Measurements from ENCODE around the gene CCDC93.

The CCDC93 gene

DNA sequence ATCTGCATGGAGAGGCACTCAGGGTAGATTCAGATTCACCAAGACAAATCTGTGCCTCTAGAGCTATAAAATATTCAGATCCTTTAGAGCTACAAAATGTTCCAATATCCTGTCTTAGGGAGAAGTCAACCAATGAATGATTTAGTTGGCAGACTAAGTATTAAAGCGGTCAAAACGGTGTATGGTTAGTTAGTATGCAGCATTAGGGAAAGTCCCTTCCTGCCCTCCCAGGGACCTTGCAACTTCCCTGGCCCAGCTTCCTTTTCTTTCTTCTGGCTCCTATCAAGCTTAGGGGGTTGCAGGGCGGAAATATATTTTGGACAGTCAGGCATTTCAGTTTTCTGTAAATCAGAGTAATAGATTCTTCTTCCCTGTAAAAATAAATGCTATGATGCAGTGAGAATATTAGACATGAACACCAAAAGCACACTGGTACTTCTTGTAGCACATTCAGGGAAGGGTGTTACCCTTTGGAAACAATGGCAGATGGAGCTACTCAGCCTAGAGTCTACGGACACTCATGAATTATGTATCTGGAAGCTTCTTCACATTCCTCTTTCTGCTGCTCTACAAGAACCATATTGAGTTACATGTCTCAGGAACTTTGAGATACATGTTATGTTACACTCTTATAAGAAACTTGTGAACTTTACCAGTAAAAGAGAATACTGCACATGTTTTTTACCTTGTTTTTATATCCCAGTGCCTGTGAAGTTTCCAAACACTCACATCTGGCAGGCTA is 45.7 kb downstream of the CCDC93 start:
- Histone ChIP-seq H3K23ac (ENCODE audit: low read length) (no peak overlapping the region), H3K56ac (ENCODE audit: low read length) (no peak overlapping the region), H3K4ac (ENCODE audit: low read depth, low read length) (no peak overlapping the region), H2AK5ac (ENCODE audit: low read length) (no peak overlapping the region), H3K27ac (ENCODE audit: low read depth, low read length) (no peak overlapping the region), H3K4me1 (ENCODE audit: control insufficient read depth, low read depth, low read length) (no peaks in the 10 kb centered on the region), H2BK120ac (ENCODE audit: low read depth, low read length) (no peak overlapping the region), H4K5ac (ENCODE audit: low read length) (no peak overlapping the region), H2BK5ac (ENCODE audit: low read length) (no peak overlapping the region), H3K9ac (ENCODE audit: low read length) (no peak overlapping the region), H3K18ac (ENCODE audit: low read length) (no peak overlapping the region), H3K4me3 (ENCODE audit: low read length) (no peak overlapping the region), H2BK15ac (replicated peaks; ENCODE audit: low read depth) (no peak overlapping the region), H3K27me3 (ENCODE audit: insufficient read depth, low read length, poor library complexity) (no peaks in the 10 kb centered on the region), H3K36me3 (ENCODE audit: control insufficient read depth, insufficient read depth, low read length) (no peaks in the 10 kb centered on the region), H3K4me2 (ENCODE audit: low read length) (no peak overlapping the region), H4K8ac (ENCODE audit: low read depth, low read length) (no peak overlapping the region), H3K79me1 (ENCODE audit: low read length) (no peaks in the 10 kb centered on the region), H3K79me2 (ENCODE audit: control insufficient read depth, insufficient read depth, low read length) (no peaks in the 10 kb centered on the region)
- no CpG with 5 or more reads among the region's 4 CpGs for WGBS (ENCODE audit: extremely low coverage, insufficient coverage, low lambda C conversion rate)
- DNase-seq = no peak

DNA sequence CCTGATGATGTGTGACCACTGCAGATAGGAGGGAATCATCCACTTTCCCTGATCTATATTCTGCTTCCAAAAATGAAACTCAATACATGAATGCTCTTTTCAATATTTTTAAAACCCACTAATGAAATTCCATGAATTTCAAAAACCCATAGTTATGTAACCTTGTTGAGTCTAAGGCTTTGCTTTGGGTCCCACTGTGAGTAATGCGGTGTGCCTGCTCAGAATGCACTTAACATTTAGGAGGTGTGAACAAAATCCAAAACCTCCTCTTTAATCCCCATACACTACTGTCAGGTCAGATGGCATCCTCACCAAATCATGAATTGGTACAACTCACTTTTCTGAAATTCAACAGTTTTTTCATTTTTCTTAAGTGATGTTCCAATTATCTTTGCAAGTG is 50.4 kb downstream of the CCDC93 start:
- no peak overlapping the region for H3K4me3 ChIP-seq (ENCODE audit: low read length)
- no peak overlapping the region for H2BK15ac ChIP-seq (replicated peaks; ENCODE audit: low read depth)
- no peak overlapping the region for H3K27ac ChIP-seq (ENCODE audit: low read depth, low read length)
- no peak overlapping the region for H3K9ac ChIP-seq (ENCODE audit: low read length)
- H3K23ac ChIP-seq (ENCODE audit: low read length) = no peak overlapping the region
- H3K18ac ChIP-seq (ENCODE audit: low read length) = no peak overlapping the region
- no peak overlapping the region for H2BK120ac ChIP-seq (ENCODE audit: low read depth, low read length)
- no peak overlapping the region for H2BK5ac ChIP-seq (ENCODE audit: low read length)
- no peaks in the 10 kb centered on the region for H3K36me3 ChIP-seq (ENCODE audit: control insufficient read depth, insufficient read depth, low read length)
- H3K56ac ChIP-seq (ENCODE audit: low read length) = no peak overlapping the region
- H3K4ac ChIP-seq (ENCODE audit: low read depth, low read length) = no peak overlapping the region
- no peak overlapping the region for H3K4me2 ChIP-seq (ENCODE audit: low read length)
- H4K8ac ChIP-seq (ENCODE audit: low read depth, low read length) = no peak overlapping the region
- no peak for DNase-seq
- H3K79me2 ChIP-seq (ENCODE audit: control insufficient read depth, insufficient read depth, low read length) = no peaks in the 10 kb centered on the region
- H3K4me1 ChIP-seq (ENCODE audit: control insufficient read depth, low read depth, low read length) = no peaks in the 10 kb centered on the region
- WGBS (ENCODE audit: extremely low coverage, insufficient coverage, low lambda C conversion rate) = no CpG with 5 or more reads among the region's 1 CpG
- no peak overlapping the region for H2AK5ac ChIP-seq (ENCODE audit: low read length)
- no peak overlapping the region for H4K5ac ChIP-seq (ENCODE audit: low read length)
- H3K27me3 ChIP-seq (ENCODE audit: insufficient read depth, low read length, poor library complexity) = no peaks in the 10 kb centered on the region
- H3K79me1 ChIP-seq (ENCODE audit: low read length) = no peaks in the 10 kb centered on the region

DNA sequence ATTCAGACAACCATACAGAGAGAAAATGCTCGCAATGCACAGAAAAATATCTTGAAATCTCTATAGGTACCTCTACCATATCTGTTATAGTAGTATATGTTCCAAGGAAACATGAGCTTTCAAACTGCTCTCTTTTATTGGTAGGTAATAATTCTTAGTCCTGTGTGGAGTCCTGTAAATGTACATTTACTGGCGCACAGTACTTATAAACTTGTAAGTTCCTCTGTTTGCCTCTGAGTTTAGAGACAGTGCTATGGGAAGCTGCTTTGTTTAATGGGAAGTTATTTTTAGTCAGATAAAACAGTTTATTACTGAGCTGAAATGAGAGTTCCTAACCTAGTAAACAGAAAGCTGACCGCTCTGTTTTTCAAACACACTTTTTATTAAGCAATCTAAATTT is 52.7 kb downstream of the CCDC93 start:
- Histone ChIP-seq H2BK5ac (ENCODE audit: low read length) (no peak overlapping the region), H3K56ac (ENCODE audit: low read length) (no peak overlapping the region), H3K4me3 (ENCODE audit: low read length) (no peak overlapping the region), H3K27ac (ENCODE audit: low read depth, low read length) (no peak overlapping the region), H2BK120ac (ENCODE audit: low read depth, low read length) (no peak overlapping the region), H3K36me3 (ENCODE audit: control insufficient read depth, insufficient read depth, low read length) (no peaks in the 10 kb centered on the region), H3K23ac (ENCODE audit: low read length) (no peak overlapping the region), H3K4ac (ENCODE audit: low read depth, low read length) (no peak overlapping the region), H3K79me2 (ENCODE audit: control insufficient read depth, insufficient read depth, low read length) (no peaks in the 10 kb centered on the region), H4K8ac (ENCODE audit: low read depth, low read length) (no peak overlapping the region), H2AK5ac (ENCODE audit: low read length) (no peak overlapping the region), H2BK15ac (replicated peaks; ENCODE audit: low read depth) (no peak overlapping the region), H3K27me3 (ENCODE audit: insufficient read depth, low read length, poor library complexity) (no peaks in the 10 kb centered on the region), H3K79me1 (ENCODE audit: low read length) (no peaks in the 10 kb centered on the region), H3K18ac (ENCODE audit: low read length) (no peak overlapping the region), H3K4me1 (ENCODE audit: control insufficient read depth, low read depth, low read length) (no peaks in the 10 kb centered on the region), H4K5ac (ENCODE audit: low read length) (no peak overlapping the region), H3K9ac (ENCODE audit: low read length) (no peak overlapping the region), H3K4me2 (ENCODE audit: low read length) (no peak overlapping the region)
- no CpG with 5 or more reads among the region's 3 CpGs for WGBS (ENCODE audit: extremely low coverage, insufficient coverage, low lambda C conversion rate)
- DNase-seq = no peak

DNA sequence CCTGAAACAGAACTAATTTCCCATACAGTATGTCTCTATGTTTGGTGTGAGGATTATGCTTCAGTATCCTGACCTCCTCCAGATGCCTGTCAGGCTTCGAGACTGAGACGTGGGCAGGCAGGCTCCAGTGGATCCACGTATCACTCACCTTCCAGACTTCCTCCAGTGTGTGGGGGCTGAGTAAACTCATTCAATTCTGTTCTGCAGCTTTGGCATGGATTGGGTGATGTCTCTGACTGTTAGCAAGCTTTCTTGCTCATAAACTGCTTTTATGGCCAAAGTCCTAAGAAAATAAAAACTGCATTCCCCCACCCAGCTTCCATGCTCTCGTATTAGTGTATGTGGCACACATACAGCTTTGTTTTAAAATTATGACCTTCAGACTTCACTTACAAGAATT is 53.6 kb downstream of the CCDC93 start:
- Histone ChIP-seq H3K23ac (ENCODE audit: low read length) (no peak overlapping the region), H2BK120ac (ENCODE audit: low read depth, low read length) (no peak overlapping the region), H3K36me3 (ENCODE audit: control insufficient read depth, insufficient read depth, low read length) (no peaks in the 10 kb centered on the region), H4K8ac (ENCODE audit: low read depth, low read length) (no peak overlapping the region), H3K79me1 (ENCODE audit: low read length) (no peaks in the 10 kb centered on the region), H3K18ac (ENCODE audit: low read length) (no peak overlapping the region), H3K27ac (ENCODE audit: low read depth, low read length) (no peak overlapping the region), H3K9ac (ENCODE audit: low read length) (no peak overlapping the region), H3K56ac (ENCODE audit: low read length) (no peak overlapping the region), H2BK5ac (ENCODE audit: low read length) (no peak overlapping the region), H3K4me2 (ENCODE audit: low read length) (no peak overlapping the region), H3K4me1 (ENCODE audit: control insufficient read depth, low read depth, low read length) (no peaks in the 10 kb centered on the region), H3K4ac (ENCODE audit: low read depth, low read length) (no peak overlapping the region), H3K4me3 (ENCODE audit: low read length) (no peak overlapping the region), H3K79me2 (ENCODE audit: control insufficient read depth, insufficient read depth, low read length) (no peaks in the 10 kb centered on the region), H2AK5ac (ENCODE audit: low read length) (no peak overlapping the region), H4K5ac (ENCODE audit: low read length) (no peak overlapping the region), H3K27me3 (ENCODE audit: insufficient read depth, low read length, poor library complexity) (no peaks in the 10 kb centered on the region), H2BK15ac (replicated peaks; ENCODE audit: low read depth) (no peak overlapping the region)
- WGBS (ENCODE audit: extremely low coverage, insufficient coverage, low lambda C conversion rate) = no CpG with 5 or more reads among the region's 4 CpGs
- no peak for DNase-seq

DNA sequence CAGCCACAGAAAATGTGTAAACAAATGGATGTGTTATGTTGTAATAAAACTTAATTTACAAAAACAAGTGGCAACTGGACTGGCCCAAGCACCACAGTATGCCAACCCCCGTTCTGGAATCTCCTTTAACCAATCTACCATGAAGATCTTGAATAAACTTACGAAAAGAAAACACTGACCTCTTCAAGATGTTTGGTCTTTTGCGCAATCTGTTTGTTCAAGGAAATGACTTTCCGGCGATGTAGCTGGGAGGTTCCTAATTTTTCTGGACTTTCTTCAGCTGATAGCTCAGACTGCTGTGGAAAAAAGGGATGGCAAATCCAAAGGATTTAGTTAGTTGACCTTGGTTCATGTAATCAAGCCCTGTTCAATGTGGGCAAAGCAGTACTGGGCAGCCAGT is 55.7 kb downstream of the CCDC93 start:
- H3K27ac ChIP-seq (ENCODE audit: low read depth, low read length) = no peak overlapping the region
- no peaks in the 10 kb centered on the region for H3K36me3 ChIP-seq (ENCODE audit: control insufficient read depth, insufficient read depth, low read length)

DNA sequence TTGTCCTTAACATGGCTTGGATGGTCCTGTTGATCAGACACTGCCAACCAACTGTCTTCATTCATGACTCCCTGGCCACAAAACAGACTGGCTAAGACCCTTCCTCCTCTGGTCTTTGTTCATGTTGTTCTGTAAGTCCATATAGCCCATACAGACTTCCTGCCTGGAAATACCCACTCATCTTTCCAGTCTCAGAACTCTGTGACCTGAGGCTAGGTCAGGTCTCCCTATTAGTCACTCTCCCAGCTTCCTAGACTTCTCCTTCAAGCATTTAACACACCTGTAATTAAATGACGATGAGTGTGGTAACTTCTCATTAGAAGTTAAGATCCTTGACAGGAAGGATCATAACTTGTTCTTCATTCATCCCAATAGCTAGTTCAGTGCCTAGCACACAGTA is 56.3 kb downstream of the CCDC93 start:
- no CpG with 5 or more reads among the region's 1 CpG for WGBS (ENCODE audit: extremely low coverage, insufficient coverage, low lambda C conversion rate)
- H3K18ac ChIP-seq (ENCODE audit: low read length) = no peak overlapping the region
- no peaks in the 10 kb centered on the region for H3K4me1 ChIP-seq (ENCODE audit: control insufficient read depth, low read depth, low read length)
- no peaks in the 10 kb centered on the region for H3K36me3 ChIP-seq (ENCODE audit: control insufficient read depth, insufficient read depth, low read length)
- H3K9ac ChIP-seq (ENCODE audit: low read length) = no peak overlapping the region
- H2BK15ac ChIP-seq (replicated peaks; ENCODE audit: low read depth) = no peak overlapping the region
- H4K8ac ChIP-seq (ENCODE audit: low read depth, low read length) = no peak overlapping the region
- H3K4me3 ChIP-seq (ENCODE audit: low read length) = no peak overlapping the region
- DNase-seq = no peak
- no peak overlapping the region for H2BK5ac ChIP-seq (ENCODE audit: low read length)
- H4K5ac ChIP-seq (ENCODE audit: low read length) = no peak overlapping the region
- H3K79me1 ChIP-seq (ENCODE audit: low read length) = no peaks in the 10 kb centered on the region
- H2BK120ac ChIP-seq (ENCODE audit: low read depth, low read length) = no peak overlapping the region
- H3K27me3 ChIP-seq (ENCODE audit: insufficient read depth, low read length, poor library complexity) = no peaks in the 10 kb centered on the region
- H2AK5ac ChIP-seq (ENCODE audit: low read length) = no peak overlapping the region
- H3K4ac ChIP-seq (ENCODE audit: low read depth, low read length) = no peak overlapping the region
- H3K4me2 ChIP-seq (ENCODE audit: low read length) = no peak overlapping the region
- H3K79me2 ChIP-seq (ENCODE audit: control insufficient read depth, insufficient read depth, low read length) = no peaks in the 10 kb centered on the region
- H3K27ac ChIP-seq (ENCODE audit: low read depth, low read length) = no peak overlapping the region
- H3K23ac ChIP-seq (ENCODE audit: low read length) = no peak overlapping the region
- H3K56ac ChIP-seq (ENCODE audit: low read length) = no peak overlapping the region

More for the DNA sequence above, 55.7 kb downstream of the CCDC93 start:
- Histone ChIP-seq H2BK15ac (replicated peaks; ENCODE audit: low read depth) (no peak overlapping the region), H2BK5ac (ENCODE audit: low read length) (no peak overlapping the region), H3K79me1 (ENCODE audit: low read length) (no peaks in the 10 kb centered on the region), H3K23ac (ENCODE audit: low read length) (no peak overlapping the region), H3K4ac (ENCODE audit: low read depth, low read length) (no peak overlapping the region), H3K18ac (ENCODE audit: low read length) (no peak overlapping the region), H3K4me3 (ENCODE audit: low read length) (no peak overlapping the region), H4K8ac (ENCODE audit: low read depth, low read length) (no peak overlapping the region), H3K27me3 (ENCODE audit: insufficient read depth, low read length, poor library complexity) (no peaks in the 10 kb centered on the region), H4K5ac (ENCODE audit: low read length) (no peak overlapping the region), H2AK5ac (ENCODE audit: low read length) (no peak overlapping the region), H3K4me2 (ENCODE audit: low read length) (no peak overlapping the region), H3K56ac (ENCODE audit: low read length) (no peak overlapping the region), H3K4me1 (ENCODE audit: control insufficient read depth, low read depth, low read length) (no peaks in the 10 kb centered on the region), H3K79me2 (ENCODE audit: control insufficient read depth, insufficient read depth, low read length) (no peaks in the 10 kb centered on the region), H2BK120ac (ENCODE audit: low read depth, low read length) (no peak overlapping the region), H3K9ac (ENCODE audit: low read length) (no peak overlapping the region)
- DNase-seq = no peak
- WGBS (ENCODE audit: extremely low coverage, insufficient coverage, low lambda C conversion rate) = no CpG with 5 or more reads among the region's 5 CpGs
